HepG2 (cell line): Measurements from ENCODE around the gene SPAG6. TPM values are rescaled to one million over a fixed set of nuclear protein-coding genes. Genes with fewer than 3 reads are reported as not detected.

Source experiments
- ATAC-seq: fragments of 200-7000 bp; cut with Tn5 transposase; 3 replicates; pipeline ENCODE4 v1.9.1; 2020; ENCODE audit warnings: mild to moderate bottlenecking, moderate library complexity
- BruUV-seq: library from RNA; stranded (reverse); fragments of 400-500 nt; replicated peaks from 2 replicates; lab custom pipeline; 2021; lab: Mats Ljungman, UMichigan
- CTCF ChIA-PET: fragments of 300-600 bp; formaldehyde crosslinking; extraction: SDS; loops from one replicate; lab custom pipeline; 2021; ENCODE audit warnings: low total read pairs, inconsistent platforms, low intra/inter-chr PET ratio; lab: Yijun Ruan, JAX
- POLR2A ChIA-PET: fragments of 350-600 bp; sonication (Branson Sonifier 250); formaldehyde crosslinking; loops from one replicate; lab custom pipeline; 2020; ENCODE audit warnings: antibody characterized with exemption, inconsistent platforms; lab: Yijun Ruan, JAX
- DNase-seq: peaks from one replicate; pipeline ENCODE4 v3.0.0-alpha.2; 2015; ENCODE audit warnings: low spot score
- FAIRE-seq: peaks from 3 replicates; lab custom pipeline; 2011; peaks lifted over from hg19 to GRCh38; lab: Jason Lieb, UNC
- H2AFZ ChIP-seq: one replicate; pipeline ENCODE4 v1.6.1; 2011; ENCODE audit warnings: low read length, inconsistent platforms
- H3K27ac ChIP-seq: fragments of 300-600 bp; 3 replicates; pipeline ENCODE4 v1.8.0; 2011; ENCODE audit warnings: mixed run types, mild to moderate bottlenecking, mixed read lengths, low read length, inconsistent platforms; ENCODE audit not compliant: insufficient read depth; ENCODE audit errors: extremely low read length
- H3K27me3 ChIP-seq, 2 experiments: fragments of 200-600 bp in 1 of 2; 2 replicates in 1 of 2; 3 replicates in 1 of 2; pipeline versions ENCODE4 v1.6.0 to v1.8.0; 2011; ENCODE audit warnings: low read length in 2 of 2, mild to moderate bottlenecking in 2 of 2, moderate library complexity in 2 of 2, inconsistent platforms in 1 of 2; ENCODE audit not compliant: insufficient read depth in 2 of 2, control insufficient read depth in 1 of 2
- H3K36me3 ChIP-seq, 2 experiments: fragments of 200-600 bp in 1 of 2; replicated peaks in 1 of 2; 2 replicates in 1 of 2; 3 replicates in 1 of 2; pipeline versions ENCODE4 v1.5.1 to v1.8.0; 2011; ENCODE audit warnings: low read length in 2 of 2, inconsistent platforms in 1 of 2; ENCODE audit not compliant: insufficient read depth in 2 of 2, control insufficient read depth in 1 of 2
- H3K4me1 ChIP-seq: 2 replicates; pipeline ENCODE4 v1.5.1; 2012; ENCODE audit warnings: low read length, inconsistent platforms; ENCODE audit not compliant: insufficient read depth
- H3K4me2 ChIP-seq: 2 replicates; pipeline ENCODE4 v1.6.0; 2011; ENCODE audit warnings: low read depth, low read length, inconsistent platforms
- H3K4me3 ChIP-seq, 3 experiments: fragments of 200-600 bp in 1 of 3; sonication (generic), shearing (Covaris generic) in 1 of 3; replicated peaks in 1 of 3; 2 replicates each; pipeline ENCODE4 v1.5.1; 2011 to 2016; ENCODE audit warnings: low read length in 3 of 3, inconsistent platforms in 2 of 3, low read depth in 2 of 3, mild to moderate bottlenecking in 2 of 3, control low read depth in 1 of 3, mixed read lengths in 1 of 3; ENCODE audit not compliant: insufficient read depth in 1 of 3
- H3K79me2 ChIP-seq: one replicate; pipeline ENCODE4 v1.6.1; 2011; ENCODE audit warnings: low read length, inconsistent platforms; ENCODE audit not compliant: insufficient read depth
- H3K9ac ChIP-seq: 2 replicates; pipeline ENCODE4 v1.6.0; 2011; ENCODE audit warnings: mild to moderate bottlenecking, low read depth, low read length, inconsistent platforms; ENCODE audit not compliant: insufficient read depth
- H3K9me3 ChIP-seq: 2 replicates; pipeline ENCODE4 v1.5.1; 2012; ENCODE audit warnings: mild to moderate bottlenecking, low read length
- H4K20me1 ChIP-seq: 2 replicates; pipeline ENCODE4 v1.6.0; 2011; ENCODE audit warnings: inconsistent platforms, mild to moderate bottlenecking, low read length, moderate library complexity; ENCODE audit not compliant: insufficient read depth
- ASH2L ChIP-seq: fragments of 300-600, 200-600 bp; sonication (generic); IDR thresholded peaks from 2 replicates; pipeline ENCODE4 v1.7.0; 2017; ENCODE audit warnings: low read depth, mild to moderate bottlenecking, moderate library complexity, mixed read lengths, low read length; ENCODE audit not compliant: insufficient read length
- CENPT ChIP-seq: sonication (generic); formaldehyde crosslinking; IDR thresholded peaks from 2 replicates; pipeline ENCODE4 v1.8.0; 2022; ENCODE audit warnings: low read depth, mild to moderate bottlenecking, moderate library complexity, missing genetic modification reagents
- GTF2F1 ChIP-seq: fragments of 150-350 bp; IDR thresholded peaks from 2 replicates; pipeline ENCODE4 v1.6.1; 2014; ENCODE audit warnings: low read length
- KDM2A ChIP-seq: sonication (generic); formaldehyde crosslinking; IDR thresholded peaks from 2 replicates; pipeline ENCODE4 v1.4.0; 2020; ENCODE audit warnings: low read depth, missing genetic modification reagents, borderline replicate concordance
- KDM3A ChIP-seq: IDR thresholded peaks from 2 replicates; pipeline ENCODE4 v1.6.1; 2018; ENCODE audit warnings: low read depth, missing compliant biosample characterization
- MATR3 ChIP-seq: sonication (generic); formaldehyde crosslinking; IDR thresholded peaks from 2 replicates; pipeline ENCODE4 v1.4.0; 2020; ENCODE audit warnings: missing genetic modification reagents
- PCBP2 ChIP-seq: fragments of 200-400 bp; formaldehyde crosslinking; optimal IDR thresholded peaks from 2 replicates; pipeline ENCODE3; 2018; ENCODE audit warnings: low read length, low read depth; ENCODE audit not compliant: poor library complexity, severe bottlenecking
- YY1 ChIP-seq: IDR thresholded peaks from 2 replicates; pipeline ENCODE4 v1.6.1; 2011; ENCODE audit warnings: low read length, low read depth, moderate library complexity, mild to moderate bottlenecking; ENCODE audit not compliant: insufficient read depth, insufficient replicate concordance
- ZNF333 ChIP-seq: sonication (generic); formaldehyde crosslinking; IDR thresholded peaks from 2 replicates; pipeline ENCODE4 v1.4.0; 2020; ENCODE audit warnings: mild to moderate bottlenecking, missing genetic modification reagents, borderline replicate concordance
- ZNF598 ChIP-seq: sonication (generic); formaldehyde crosslinking; IDR thresholded peaks from 2 replicates; pipeline ENCODE4 v1.5.1; 2020; ENCODE audit warnings: mild to moderate bottlenecking, missing genetic modification reagents, borderline replicate concordance
- WGBS: methylation state at CpG from one replicate; pipeline ENCODE4 v1.1.6; 2017; ENCODE audit warnings: low lambda C conversion rate; 5-methylcytosine and 5-hydroxymethylcytosine counted together
- in situ Hi-C: cut with HindIII; loops from 2 replicates; pipeline ENCODE4 v1.10.0; 2017; ENCODE audit warnings: low pct_unique_long_range_greater_than_20kb; ENCODE audit not compliant: extremely low pct_ligation_motif_present
- intact Hi-C: fragments of 100-400 bp; cut with micrococcal nuclease; formaldehyde crosslinking; loops from one replicate; pipeline ENCODE4 v1.10.0; 2022; ENCODE audit not compliant: unreplicated experiment
- polyA plus RNA-seq, 8 experiments: library from polyadenylated mRNA; depleted of rRNA in 3 of 8; stranded (reverse) in 7 of 8; unstranded in 1 of 8; fragments of >200 nt; fragmentation: Illumina TruSeq in 4 of 8; extraction: Trizol in 4 of 8; gene quantifications; 2 replicates each; pipeline versions ENCODE4 v1.2.1 to v1.2.3, GENCODE V29; 2011 to 2016; ENCODE audit warnings: low read depth in 4 of 8, missing spikeins in 1 of 8, mixed read lengths in 1 of 8; ENCODE audit not compliant: insufficient read depth in 1 of 8
- total RNA-seq, 5 experiments: library from RNA; depleted of rRNA; stranded (reverse); fragments of >200 nt; fragmentation: Illumina TruSeq; extraction: Trizol; gene quantifications; 2 replicates each; pipeline ENCODE4 v1.2.3, GENCODE V29; 2016; ENCODE audit warnings: low read depth in 1 of 5
- TF ChIP-seq, protein P1 (sequence below): sonication (generic); formaldehyde crosslinking; conservative IDR thresholded peaks from 2 replicates; pipeline ENCODE4 v1.4.0; 2020; ENCODE audit warnings: missing genetic modification reagents
- TF ChIP-seq, protein P2 (sequence below): sonication (generic); formaldehyde crosslinking; IDR thresholded peaks from 2 replicates; pipeline ENCODE4 v1.8.0; 2022; ENCODE audit warnings: mild to moderate bottlenecking, missing genetic modification reagents; ENCODE audit not compliant: insufficient replicate concordance

The SPAG6 gene
- total and polyA plus RNA-seq, 2 of the 13 experiments (the other 11 are each of a cell fraction or from before 2014, with no cell fraction given), result not detected

GRCh38 chr10:22436526-22436892, 91.2 kb downstream of the SPAG6 start:
- no peaks in the 10 kb centered on the region for H3K9me3 ChIP-seq
- no peaks in the 10 kb centered on the region for H4K20me1 ChIP-seq
- no peak for DNase-seq
- H3K79me2 ChIP-seq, result no peaks in the 10 kb centered on the region
- ATAC-seq, result no peak
- FAIRE-seq, result no peak
- no peak; the same call in 1 of the 2 replicates for TF ChIP-seq KDM3A
- TF ChIP-seq MATR3 (CRISPR knock-in tag), result no peak
- no peak for TF ChIP-seq KDM2A (CRISPR knock-in tag)
- TF ChIP-seq ASH2L, result no peak
- no peak for TF ChIP-seq ZNF333
- TF ChIP-seq YY1, result no peak
- TF ChIP-seq, protein P1, sequence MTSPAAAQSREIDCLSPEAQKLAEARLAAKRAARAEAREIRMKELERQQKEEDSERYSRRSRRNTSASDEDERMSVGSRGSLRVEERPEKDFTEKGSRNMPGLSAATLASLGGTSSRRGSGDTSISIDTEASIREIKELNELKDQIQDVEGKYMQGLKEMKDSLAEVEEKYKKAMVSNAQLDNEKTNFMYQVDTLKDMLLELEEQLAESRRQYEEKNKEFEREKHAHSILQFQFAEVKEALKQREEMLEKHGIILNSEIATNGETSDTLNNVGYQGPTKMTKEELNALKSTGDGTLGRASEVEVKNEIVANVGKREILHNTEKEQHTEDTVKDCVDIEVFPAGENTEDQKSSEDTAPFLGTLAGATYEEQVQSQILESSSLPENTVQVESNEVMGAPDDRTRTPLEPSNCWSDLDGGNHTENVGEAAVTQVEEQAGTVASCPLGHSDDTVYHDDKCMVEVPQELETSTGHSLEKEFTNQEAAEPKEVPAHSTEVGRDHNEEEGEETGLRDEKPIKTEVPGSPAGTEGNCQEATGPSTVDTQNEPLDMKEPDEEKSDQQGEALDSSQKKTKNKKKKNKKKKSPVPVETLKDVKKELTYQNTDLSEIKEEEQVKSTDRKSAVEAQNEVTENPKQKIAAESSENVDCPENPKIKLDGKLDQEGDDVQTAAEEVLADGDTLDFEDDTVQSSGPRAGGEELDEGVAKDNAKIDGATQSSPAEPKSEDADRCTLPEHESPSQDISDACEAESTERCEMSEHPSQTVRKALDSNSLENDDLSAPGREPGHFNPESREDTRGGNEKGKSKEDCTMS, result no peak
- TF ChIP-seq ZNF598, result no peak
- TF ChIP-seq, protein P2, sequence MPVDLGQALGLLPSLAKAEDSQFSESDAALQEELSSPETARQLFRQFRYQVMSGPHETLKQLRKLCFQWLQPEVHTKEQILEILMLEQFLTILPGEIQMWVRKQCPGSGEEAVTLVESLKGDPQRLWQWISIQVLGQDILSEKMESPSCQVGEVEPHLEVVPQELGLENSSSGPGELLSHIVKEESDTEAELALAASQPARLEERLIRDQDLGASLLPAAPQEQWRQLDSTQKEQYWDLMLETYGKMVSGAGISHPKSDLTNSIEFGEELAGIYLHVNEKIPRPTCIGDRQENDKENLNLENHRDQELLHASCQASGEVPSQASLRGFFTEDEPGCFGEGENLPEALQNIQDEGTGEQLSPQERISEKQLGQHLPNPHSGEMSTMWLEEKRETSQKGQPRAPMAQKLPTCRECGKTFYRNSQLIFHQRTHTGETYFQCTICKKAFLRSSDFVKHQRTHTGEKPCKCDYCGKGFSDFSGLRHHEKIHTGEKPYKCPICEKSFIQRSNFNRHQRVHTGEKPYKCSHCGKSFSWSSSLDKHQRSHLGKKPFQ (CRISPR knock-in tag), result no peak
- no peak for TF ChIP-seq CENPT (CRISPR knock-in tag)
- TF ChIP-seq PCBP2, result no peak
- no peak for TF ChIP-seq GTF2F1
- 92% methylated on average over 25 of the region's 35 CpGs for WGBS
- no peak overlapping the region for H2AFZ ChIP-seq
- POLR2A ChIA-PET, result no interaction called here
- H3K9ac ChIP-seq, result no peak overlapping the region
- in situ Hi-C loops (no loop called here), intact Hi-C loops (loop anchor here (5.0 to 10.0 kb wide), 3 partner anchors 94 to 432 kb away; partner anchors contain the start of genes COMMD3 and DNAJC1)
- H3K27me3 ChIP-seq, result peaks cover 0 to 16% of the 10 kb centered on the region in 2 experiments; a peak in 4 of 5 replicates
- CTCF ChIA-PET, result no interaction called here
- H3K4me1 ChIP-seq, result peaks cover 15% of the 10 kb centered on the region
- H3K36me3 ChIP-seq, result no peaks in the 10 kb centered on the region
- no peak overlapping the region for H3K4me2 ChIP-seq
- no peak overlapping the region for H3K27ac ChIP-seq
- no TSS peak for BruUV-seq
- no peak overlapping the region; a peak in 1 of 6 replicates for H3K4me3 ChIP-seq
